Tibial artery (tissue), 4 donors: ENCODE results near the gene COG5.
"Not testable (repeated sequence)": the region's sequence is repeated elsewhere in the genome, so short reads cannot be mapped to it uniquely, and the experiment has no call there.

Source experiments
- DNase-seq, 2 donors: peaks; one replicate each; pipeline ENCODE4 v3.0.0-alpha.2; 2019
- H3K27ac ChIP-seq, 2 donors: fragments of 200-600 bp; sonication (generic) in 1 of 2; 1 replicate in 1 of 2; 2 replicates in 1 of 2; pipeline ENCODE4 v1.5.1; 2018 to 2019; ENCODE audit warnings: mild to moderate bottlenecking in 1 of 2
- H3K27me3 ChIP-seq, 2 donors: fragments of 200-600 bp; sonication (generic) in 1 of 2; one replicate each; pipeline versions ENCODE4 v1.5.1 to v1.6.0; 2016 to 2019
- H3K36me3 ChIP-seq, 3 donors: fragments of 200-600 bp; sonication (generic) in 2 of 3; one replicate each; pipeline ENCODE4 v1.5.1; 2016 to 2019; ENCODE audit warnings: mild to moderate bottlenecking in 2 of 3
- H3K4me1 ChIP-seq, 4 donors: fragments of 200-600 bp; sonication (generic) in 2 of 4; 1 replicate in 3 of 4; 2 replicates in 1 of 4; pipeline ENCODE4 v1.5.1; 2016 to 2019
- H3K4me3 ChIP-seq, 2 donors: fragments of 200-600 bp; sonication (generic) in 1 of 2; 1 replicate in 1 of 2; 2 replicates in 1 of 2; pipeline ENCODE4 v1.5.1; 2018 to 2019; ENCODE audit warnings: mild to moderate bottlenecking in 2 of 2
- H3K9me3 ChIP-seq, 3 donors: fragments of 200-600 bp; sonication (generic) in 1 of 3; one replicate each; pipeline ENCODE4 v1.5.1; 2016 to 2019
- intact Hi-C: fragments of 100-400 bp; cut with DNase I; formaldehyde crosslinking; loops from one replicate; pipeline ENCODE4 v1.15.0; 2023; ENCODE audit warnings: low total_unique reads
- TF ChIP-seq, protein P1 (sequence below), 2 experiments: fragments of 200-600 bp in 1 of 2; fragments of 450-650 bp in 1 of 2; IDR thresholded peaks; one replicate each; pipeline ENCODE4 v1.5.1; 2017 to 2019; ENCODE audit warnings: antibody characterized with exemption in 2 of 2, mild to moderate bottlenecking in 1 of 2, moderate library complexity in 1 of 2

Gene COG5

GRCh38 chr7:107157091-107157490 is 406.6 kb downstream of the COG5 start:
- no peaks in the 10 kb centered on the region for H3K9me3 ChIP-seq
- H3K4me1 ChIP-seq = no peaks in the 10 kb centered on the region
- no peak overlapping the region for H3K27ac ChIP-seq
- no peaks in the 10 kb centered on the region for H3K27me3 ChIP-seq
- no peaks in the 10 kb centered on the region for H3K36me3 ChIP-seq
- no peak for DNase-seq
- no peak overlapping the region for H3K4me3 ChIP-seq
- intact Hi-C loops = loop anchor here (10.0 kb wide), 1 partner anchor 982 kb away; no protein-coding TSS in a partner anchor
- TF ChIP-seq, protein P1, sequence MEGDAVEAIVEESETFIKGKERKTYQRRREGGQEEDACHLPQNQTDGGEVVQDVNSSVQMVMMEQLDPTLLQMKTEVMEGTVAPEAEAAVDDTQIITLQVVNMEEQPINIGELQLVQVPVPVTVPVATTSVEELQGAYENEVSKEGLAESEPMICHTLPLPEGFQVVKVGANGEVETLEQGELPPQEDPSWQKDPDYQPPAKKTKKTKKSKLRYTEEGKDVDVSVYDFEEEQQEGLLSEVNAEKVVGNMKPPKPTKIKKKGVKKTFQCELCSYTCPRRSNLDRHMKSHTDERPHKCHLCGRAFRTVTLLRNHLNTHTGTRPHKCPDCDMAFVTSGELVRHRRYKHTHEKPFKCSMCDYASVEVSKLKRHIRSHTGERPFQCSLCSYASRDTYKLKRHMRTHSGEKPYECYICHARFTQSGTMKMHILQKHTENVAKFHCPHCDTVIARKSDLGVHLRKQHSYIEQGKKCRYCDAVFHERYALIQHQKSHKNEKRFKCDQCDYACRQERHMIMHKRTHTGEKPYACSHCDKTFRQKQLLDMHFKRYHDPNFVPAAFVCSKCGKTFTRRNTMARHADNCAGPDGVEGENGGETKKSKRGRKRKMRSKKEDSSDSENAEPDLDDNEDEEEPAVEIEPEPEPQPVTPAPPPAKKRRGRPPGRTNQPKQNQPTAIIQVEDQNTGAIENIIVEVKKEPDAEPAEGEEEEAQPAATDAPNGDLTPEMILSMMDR (IDR thresholded peaks at IDR 0.05) = no peak

GRCh38 chr7:107155726-107156125 is 408.0 kb downstream of the COG5 start:
- H3K4me1 ChIP-seq, H3K4me3 ChIP-seq, H3K9me3 ChIP-seq, H3K27me3 ChIP-seq, H3K36me3 ChIP-seq, H3K27ac ChIP-seq, DNase-seq: not testable (repeated sequence)
- intact Hi-C loops = loop anchor here (10.0 kb wide), 1 partner anchor 981 kb away; no protein-coding TSS in a partner anchor

DNA sequence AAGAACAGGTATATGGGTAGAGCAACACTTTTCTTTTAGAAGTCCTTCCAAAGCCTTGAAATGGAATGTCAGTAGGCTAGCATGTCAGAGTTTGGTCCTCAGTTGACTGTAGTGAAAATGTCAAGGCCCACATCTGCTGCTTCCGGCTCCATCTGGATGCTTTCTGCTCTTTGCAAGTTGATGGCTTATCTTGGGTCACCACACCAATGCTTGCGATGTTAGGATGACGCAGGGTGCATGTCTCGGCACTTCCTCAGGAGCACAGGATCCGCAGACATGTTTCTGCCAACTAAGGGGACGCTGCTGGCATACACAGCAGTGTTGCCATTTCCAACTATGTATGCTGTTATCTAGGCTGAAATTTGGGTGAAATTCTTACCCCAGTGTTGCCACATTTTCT is 408.9 kb downstream of the COG5 start:
- no peak for DNase-seq
- intact Hi-C loops = loop anchor here (10.0 kb wide), 1 partner anchor 980 kb away; no protein-coding TSS in a partner anchor

DNA sequence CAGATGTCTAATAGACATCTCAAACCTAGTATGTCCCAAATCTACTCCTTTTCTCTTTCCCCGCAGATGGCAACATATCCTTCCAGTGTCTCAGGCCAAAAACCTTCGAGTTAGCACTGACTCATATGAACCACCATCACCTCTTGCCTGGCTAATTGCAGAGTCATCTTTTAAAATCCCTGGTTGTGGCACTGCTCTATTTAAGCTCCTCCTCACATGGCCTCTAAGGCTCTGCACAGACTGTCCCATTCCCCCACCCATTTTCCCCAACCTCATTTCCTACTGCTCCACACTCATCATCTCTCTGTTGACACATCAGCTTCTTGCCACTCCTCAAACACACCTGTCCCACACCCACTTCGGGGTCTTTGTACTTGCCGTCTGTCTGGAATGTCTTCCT is 411.7 kb downstream of the COG5 start:
- Histone ChIP-seq H3K4me3 (no peak overlapping the region), H3K27ac (no peak overlapping the region), H3K9me3 (no peaks in the 10 kb centered on the region), H3K36me3 (no peaks in the 10 kb centered on the region), H3K4me1 (peaks cover 0 to 4% (median 0%) of the 10 kb centered on the region in 4 donors), H3K27me3 (no peaks in the 10 kb centered on the region)
- intact Hi-C loops = loop anchor here (10.0 kb wide), 1 partner anchor 977 kb away; no protein-coding TSS in a partner anchor
- DNase-seq = no peak
- TF ChIP-seq, protein P1 (IDR thresholded peaks at IDR 0.05) = no peak

More for the DNA sequence above, 408.9 kb downstream of the COG5 start:
- no peak overlapping the region for H3K4me3 ChIP-seq
- H3K4me1 ChIP-seq = no peaks in the 10 kb centered on the region
- TF ChIP-seq, protein P1 (IDR thresholded peaks at IDR 0.05) = no peak
- no peak overlapping the region for H3K27ac ChIP-seq
- H3K36me3 ChIP-seq = no peaks in the 10 kb centered on the region
- no peaks in the 10 kb centered on the region for H3K9me3 ChIP-seq
- no peaks in the 10 kb centered on the region for H3K27me3 ChIP-seq
